NCI-H2196 treated with DMSO at 0.1 percent for 48 hours (cell line): ENCODE measurements around the gene YEATS2.
"Not testable (repeated sequence)": the region's sequence is repeated elsewhere in the genome, so short reads cannot be mapped to it uniquely, and the experiment has no call there.

Experiments
- DNase-seq: peaks from one replicate; lab custom pipeline; 2025; ENCODE audit not compliant: unreplicated experiment; lab: John Stamatoyannopoulos, UW

Gene YEATS2

DNA sequence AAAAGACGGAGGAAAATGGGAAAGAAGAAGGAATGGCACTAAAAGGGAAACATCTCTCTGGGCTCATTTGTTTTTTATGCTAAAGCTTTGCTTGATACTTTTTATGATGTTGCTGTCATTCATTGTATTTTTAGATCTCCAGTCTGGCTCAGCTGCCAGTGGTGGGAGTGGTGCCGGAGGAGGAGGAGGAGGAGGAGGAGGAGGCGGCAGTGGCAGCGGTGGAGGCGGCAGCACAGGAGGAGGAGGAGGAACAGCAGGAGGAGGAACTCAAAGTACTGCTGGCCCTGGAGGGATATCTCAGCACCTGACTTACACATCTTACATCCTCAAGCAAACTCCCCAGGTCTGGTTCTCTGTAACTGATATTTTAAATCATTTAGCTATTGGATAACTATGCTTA lies 78.2 kb downstream of the YEATS2 start:
- DNase-seq = no peak

DNA sequence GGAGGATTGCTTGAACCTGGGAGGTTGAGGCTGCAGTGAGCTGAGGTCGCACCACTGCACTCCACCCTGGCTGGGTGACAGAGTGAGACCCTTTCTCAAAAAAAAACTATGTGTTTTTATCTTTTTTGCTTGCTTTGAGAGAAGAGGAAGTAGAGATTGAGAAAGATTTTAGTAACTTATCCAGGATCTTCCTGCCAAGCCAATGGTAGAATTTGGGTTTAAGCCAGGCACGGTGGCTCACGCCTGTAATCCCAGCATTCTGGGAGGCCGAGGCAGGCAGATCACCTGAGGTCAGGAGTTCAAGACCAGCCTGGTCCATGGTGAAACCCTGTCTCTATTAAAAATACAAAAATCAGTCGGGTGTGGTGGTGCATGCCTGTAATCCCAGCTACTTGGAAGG lies 78.9 kb downstream of the YEATS2 start:
- DNase-seq = not testable (repeated sequence)

DNA sequence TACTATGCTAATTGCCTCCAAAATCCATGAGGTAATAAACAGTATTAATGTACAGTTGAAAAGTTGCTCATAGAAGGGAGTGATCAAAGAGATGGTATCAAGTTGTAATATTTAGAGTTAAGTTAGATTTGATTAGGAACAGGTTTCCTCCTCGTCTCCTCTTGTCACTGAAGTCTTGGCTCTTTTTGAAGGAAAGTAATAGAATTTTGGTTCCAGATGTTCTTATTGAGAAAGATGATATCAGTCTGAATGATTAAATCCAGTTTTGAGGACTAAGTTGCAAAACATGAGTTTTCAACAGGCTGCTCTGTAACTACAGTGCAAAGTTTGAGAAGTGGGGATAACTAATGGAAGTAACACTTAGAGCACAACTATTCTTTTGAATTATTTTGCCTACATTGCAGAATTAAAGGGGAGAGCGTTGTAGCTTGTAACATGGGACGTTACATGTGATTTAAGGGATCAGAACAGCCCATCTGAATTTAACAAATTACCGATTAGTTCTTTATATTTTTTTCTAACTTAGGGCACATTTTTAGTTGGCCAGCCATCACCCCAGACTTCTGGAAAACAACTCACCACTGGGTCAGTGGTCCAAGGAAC lies 79.5 kb downstream of the YEATS2 start:
- DNase-seq = no peak

DNA sequence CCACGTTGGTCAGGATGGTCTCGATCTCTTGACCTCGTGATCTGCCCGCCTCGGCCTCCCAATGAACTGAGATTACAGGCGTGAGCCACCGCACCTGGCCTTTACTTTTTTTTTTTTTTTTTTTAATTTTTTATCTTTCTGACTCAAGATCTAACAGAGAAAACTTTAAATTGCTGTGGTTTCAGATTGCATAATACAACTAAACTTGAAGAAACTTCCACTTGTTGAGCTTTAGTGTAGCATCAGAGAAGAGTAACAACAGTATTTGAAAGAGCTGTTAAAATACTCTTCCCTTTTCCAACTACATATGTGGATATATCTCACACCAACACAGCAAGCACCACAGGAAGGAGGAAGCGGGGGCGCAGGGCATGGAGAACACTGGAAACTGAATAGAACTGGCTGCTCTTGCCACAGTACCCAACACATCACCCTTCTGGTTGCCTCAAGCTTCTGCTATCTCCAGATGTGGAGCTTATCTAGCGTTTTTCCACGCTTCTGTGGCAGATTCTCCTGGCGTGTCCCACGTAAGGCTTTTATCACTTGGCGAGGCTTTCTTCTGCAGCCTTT lies 82.4 kb downstream of the YEATS2 start:
- DNase-seq = no peak

DNA sequence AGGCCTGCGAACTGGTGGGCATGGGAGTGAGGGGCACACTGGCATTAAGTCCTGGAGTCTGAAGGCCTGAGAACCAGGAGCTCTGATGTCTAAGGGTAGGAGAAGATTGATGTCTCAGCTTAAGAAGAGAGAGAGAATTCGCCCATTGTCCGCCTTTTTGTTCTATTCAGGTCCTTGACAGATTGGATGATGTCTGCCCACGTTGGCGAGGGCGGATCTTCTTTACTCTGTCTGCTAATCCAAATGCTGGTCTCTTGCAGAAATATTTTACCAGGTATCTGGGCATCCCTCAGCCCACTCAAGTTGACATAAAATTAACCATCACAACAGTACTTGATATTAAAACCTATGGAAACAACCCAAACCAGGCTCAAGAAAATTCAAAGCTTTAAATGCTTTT lies 83.6 kb downstream of the YEATS2 start:
- no peak for DNase-seq

DNA sequence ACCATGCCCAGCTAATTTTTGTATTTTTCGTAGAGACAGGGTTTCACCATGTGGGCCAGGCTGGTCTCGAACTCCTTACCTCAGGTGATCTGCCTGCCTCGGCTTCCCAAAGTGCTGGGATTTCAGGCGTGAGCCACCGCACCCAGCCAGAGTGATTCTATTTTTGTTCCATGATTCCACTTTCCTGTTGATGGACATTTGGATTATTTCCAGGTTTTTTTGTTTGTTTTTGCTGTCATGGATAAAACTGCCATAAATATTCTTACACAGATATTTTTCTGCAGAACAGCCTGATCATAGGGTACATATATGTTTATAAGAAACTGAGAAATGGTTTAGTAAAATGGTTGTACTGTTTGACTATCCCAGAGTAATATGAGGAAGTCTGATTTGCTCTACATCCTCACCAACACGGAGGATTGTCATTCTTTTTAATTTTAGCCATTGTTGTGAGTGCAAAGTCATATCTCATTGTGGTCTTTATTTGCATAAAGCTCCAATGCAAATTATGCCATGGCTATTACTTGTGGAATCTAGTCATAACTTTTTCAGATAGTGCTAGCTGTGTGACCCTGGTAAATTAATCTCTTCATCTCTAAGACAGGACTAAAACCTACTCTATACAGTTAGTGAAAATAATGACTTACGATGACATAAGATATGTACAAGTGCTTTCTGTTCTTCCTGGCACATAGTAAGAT lies 85.1 kb downstream of the YEATS2 start:
- no peak for DNase-seq

DNA sequence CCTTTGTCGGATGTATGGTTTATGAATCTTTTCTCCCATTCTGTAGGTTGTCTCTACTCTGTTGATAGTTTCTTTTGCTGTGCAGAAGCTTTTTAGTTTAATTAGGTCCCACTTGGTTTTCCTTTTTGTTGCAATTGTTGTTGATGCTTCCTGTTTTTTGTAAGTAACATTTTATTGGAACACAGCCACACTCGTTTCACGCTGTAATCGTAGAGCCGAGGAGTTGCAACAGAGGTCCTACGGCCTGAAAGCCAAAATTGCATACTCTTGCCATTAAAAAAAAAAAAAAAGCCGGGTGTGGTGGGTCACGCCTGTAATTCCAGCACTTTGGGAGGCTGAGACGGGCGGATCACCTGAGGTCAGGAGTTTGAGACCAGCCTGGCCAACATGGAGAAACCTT lies 86.9 kb downstream of the YEATS2 start:
- DNase-seq = not testable (repeated sequence)

DNA sequence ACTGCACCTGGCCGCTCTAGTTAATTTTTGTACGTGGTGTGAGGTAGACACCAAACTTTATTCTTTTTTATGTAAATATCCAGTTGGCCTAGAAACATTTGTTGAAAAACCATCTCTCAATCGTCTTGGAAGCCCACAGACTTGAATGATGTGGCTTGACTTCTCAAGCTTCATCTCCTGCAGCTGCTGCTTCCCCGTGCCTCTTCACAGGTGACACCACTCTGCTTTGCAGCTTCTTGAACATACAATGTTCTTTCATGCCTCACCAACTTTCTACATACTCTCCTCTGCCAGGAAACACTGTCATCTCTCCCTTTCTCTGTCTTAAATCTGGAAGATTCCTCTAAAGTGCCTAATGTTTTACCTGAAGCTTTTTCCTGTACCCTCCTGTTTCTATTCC lies 92.2 kb downstream of the YEATS2 start:
- no peak for DNase-seq

DNA sequence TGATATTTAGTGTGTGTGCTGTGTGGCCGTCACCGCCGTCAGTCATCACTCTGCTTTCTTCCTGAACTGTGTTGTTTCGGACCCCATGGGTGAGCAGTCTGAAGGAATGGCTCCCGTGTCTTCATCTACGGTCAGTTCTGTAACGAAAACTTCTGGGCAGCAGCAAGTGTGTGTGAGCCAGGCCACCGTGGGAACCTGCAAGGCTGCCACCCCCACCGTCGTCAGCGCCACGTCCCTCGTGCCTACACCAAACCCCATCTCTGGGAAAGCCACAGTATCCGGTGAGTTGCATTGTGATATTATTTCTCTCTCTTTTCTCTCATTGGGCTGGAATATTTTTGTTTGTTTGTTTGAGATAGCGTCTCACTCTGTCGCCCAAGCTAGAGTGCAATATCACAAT lies 93.1 kb downstream of the YEATS2 start:
- DNase-seq = no peak

DNA sequence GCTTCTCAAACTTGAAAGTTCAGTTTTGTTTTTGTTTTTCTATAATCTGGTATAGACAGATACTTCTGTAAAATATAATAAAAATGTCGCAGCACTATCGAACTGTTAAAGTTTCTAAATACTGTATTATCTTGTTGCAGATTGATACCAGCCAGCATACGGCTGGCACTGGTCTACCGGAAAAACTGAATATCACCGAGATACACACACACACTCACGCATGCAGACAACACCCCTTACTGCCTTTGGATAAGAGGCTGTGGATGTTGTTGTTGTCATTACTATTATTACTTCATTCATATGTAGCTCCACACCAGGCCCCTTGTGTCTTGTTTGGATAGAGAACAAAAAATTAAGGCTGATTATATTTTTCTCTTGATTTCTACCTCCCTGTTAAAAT lies 95.4 kb downstream of the YEATS2 start:
- DNase-seq = no peak

DNA sequence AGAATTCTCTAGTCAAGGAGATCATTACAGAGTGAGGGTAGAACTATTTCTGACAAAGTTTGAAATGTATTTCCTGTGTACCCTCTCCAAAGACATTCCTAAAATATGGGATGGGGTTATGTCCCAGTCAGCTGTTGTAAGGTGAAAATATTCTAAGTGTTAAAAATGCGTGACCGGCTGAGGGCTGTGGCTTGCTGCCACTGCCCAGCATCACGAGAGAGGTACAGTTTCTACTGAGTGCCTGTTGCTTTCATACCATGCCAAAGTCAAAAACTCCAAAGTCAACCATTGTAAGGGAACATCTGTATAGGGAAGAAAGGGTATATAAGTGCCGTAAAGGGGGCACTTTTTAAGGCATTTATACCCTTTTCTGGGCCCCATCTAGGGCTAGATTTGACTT lies 96.9 kb downstream of the YEATS2 start:
- DNase-seq = no peak

DNA sequence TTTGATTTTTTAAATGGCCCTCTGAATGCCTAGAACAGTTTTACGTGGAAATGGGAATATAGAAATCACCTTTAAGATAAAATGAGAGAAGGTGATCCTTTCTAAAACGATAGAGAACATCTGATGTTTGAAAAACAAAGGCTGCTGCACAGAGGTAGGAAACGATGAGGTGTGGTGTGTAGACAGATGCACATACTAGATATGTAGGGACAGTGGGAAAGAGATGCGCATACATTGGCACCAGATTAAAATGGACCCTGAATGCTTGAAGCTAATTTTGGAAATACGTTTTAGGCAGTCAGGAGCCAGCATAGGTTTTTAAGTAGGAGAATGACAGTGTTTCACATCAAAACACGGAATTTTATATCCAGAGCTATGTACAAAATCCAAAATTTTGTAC lies 98.8 kb downstream of the YEATS2 start:
- DNase-seq = no peak

DNA sequence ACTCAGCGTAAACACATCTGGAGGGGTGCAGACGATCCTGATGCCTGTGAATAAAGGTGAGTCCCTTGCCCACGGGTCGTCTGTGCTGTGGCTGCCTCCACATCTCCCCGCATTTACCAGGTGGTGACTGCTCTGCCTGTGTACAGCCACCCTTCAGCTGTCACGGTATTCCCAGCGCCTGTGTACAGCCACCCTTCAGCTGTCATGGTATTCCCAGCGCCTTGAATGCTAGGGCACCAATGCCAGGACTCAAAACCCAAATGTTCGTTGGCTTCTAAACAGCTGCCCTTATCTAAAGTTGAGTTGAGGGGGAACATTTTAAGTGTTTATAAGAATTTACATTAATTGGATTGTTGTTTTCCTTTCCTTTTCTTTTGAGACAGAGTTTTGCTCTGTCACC lies 100.4 kb downstream of the YEATS2 start:
- DNase-seq = no peak

DNA sequence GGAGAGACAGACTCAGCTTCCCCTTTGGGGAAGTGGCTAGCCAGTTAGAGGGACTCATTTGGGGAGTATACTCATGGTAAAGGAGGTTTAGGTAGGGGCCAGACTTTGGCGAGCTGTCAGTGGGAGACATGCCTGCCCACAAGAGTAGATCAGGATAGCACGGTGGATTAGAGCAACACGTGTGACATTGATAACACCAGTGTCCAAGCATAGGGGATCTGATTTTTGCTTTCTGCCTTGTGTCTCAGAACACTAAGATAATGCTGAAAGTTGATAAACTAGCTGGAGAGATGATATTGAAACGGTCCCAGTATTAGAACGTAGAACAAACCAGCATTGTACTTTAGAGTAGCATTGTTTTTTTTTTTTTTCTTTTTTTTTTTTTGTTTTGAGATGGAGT lies 101.9 kb downstream of the YEATS2 start:
- no peak for DNase-seq

DNA sequence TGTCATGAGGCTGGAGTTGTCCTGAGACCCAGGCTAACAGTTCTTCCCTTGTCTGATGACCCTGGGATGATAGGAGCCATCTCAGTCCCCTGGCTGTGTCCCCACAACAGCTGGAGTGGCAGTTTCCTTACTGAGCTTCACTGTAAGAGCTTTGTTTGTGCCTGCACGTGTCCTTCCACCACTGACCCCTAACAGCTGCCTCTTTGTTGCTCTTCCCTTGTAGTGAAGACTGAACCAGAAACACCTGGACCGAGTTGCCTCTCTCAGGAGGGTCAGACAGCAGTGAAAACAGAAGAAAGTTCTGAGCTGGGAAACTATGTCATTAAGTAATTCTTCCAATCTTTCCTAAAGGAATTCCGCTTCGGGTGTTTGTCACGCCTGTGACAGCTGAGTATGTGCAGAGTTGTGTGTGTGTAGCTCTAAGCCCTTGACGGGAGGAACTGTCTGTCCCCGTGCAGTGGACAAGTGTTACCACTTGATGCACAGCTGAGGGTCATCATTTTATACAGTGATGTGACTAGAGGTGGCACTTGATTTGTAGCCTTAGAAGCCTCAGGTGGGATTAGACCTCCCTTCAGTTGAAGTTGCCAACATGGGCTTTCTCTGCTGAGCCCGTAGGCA lies 102.8 kb downstream of the YEATS2 start:
- no peak for DNase-seq

DNA sequence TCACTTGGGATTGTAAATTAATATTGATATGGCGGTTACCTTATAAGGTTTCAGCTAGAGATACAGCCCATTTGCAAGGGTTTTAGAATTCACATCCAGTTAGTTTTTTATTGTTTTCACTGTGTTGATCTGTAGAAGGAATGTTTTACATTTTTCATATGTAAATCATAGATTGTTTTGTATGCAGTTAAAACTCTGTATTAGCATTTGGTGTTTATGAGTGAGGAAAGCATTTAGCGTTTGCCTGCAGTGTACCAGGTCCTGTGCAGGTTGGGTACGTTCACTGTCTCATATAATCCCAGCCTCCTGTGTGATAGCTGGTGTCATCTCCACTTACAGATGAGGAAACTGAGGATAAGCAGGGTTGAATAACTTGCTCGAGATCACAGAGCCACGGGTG lies 104.0 kb downstream of the YEATS2 start:
- no peak for DNase-seq

DNA sequence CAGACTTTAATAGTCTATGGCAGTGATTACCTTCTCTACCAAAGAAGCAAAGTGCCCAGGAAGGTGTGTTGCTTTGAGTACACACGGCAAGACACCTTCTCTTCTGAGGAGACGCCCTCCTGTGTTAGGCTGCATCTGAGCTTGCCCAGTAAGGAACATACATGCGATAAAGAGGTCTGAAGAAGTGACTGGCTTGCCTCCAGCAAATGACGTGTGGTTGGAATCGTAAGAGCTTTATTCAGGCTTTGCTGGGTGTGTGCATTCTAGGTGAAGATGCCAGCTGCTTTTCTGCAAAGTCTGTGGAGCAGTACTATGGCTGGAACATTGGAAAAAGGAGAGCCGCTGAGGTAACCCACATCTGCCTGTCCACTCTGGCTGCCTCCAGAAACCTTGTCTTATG lies 105.4 kb downstream of the YEATS2 start:
- peak; percentile 45 for DNase-seq

DNA sequence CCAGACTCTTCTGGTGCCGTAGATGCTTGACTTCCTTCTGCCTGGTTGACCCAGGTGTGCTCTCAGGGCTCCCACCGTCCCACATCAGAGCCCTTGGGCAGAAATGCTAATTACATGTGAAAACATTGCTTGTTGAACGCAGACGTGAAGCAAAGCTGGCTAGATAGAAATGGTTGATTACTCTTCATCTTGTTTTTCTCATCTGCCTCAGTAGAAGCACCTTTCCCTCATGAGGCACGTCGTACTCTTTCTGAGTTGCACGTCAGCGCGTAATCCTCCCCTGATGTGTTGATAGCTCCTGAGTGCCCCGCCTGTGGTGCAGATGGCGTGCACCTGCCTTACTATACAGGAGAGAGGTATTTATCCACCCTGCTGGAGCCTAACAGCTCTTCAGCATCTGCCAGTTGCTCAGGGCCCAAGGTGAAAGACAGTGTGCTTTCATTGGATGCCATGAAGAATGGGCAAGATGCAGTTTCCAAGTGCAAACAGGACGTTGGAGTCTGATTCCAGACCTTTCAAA lies 109.7 kb downstream of the YEATS2 start:
- peak; percentile 68 for DNase-seq

DNA sequence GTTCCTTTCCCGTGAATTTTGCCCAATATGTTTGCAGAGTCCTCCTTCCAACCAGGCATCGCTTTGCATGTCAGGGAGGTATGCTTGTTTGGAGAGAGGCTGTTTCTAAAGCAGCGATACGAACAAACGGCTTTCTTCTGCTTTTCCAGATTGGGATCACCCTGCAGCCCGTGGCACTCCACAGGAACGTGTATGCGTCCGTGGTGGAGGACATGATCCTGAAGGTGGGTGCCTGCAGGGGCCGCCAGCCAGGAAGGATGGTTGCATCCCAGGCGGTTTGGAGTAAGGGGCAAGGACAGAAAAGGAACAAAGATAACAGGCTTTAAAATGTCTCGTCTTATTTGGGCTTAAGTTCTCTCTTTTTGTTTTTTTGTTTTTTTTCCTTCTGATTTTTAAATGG lies 110.3 kb downstream of the YEATS2 start:
- DNase-seq = no peak

DNA sequence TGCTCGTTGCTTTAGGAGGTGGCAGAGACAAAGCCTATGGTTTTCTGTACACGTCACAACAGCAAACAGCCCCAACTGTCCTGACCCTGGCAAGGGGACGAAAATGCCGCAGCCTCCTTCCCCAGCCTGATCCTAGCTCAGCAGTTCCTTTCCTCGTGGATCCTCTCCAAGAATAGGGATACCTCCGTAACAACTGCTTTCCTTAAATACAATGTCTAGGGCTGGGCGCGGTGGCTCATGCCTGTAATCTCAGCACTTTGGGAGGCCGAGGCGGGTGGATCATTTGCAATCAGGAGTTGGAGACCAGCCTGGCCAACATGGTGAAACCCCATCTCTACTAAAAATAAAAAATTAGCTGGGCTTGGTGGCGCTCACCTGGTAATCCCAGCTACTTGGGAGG lies 110.8 kb downstream of the YEATS2 start:
- DNase-seq = no peak

DNA sequence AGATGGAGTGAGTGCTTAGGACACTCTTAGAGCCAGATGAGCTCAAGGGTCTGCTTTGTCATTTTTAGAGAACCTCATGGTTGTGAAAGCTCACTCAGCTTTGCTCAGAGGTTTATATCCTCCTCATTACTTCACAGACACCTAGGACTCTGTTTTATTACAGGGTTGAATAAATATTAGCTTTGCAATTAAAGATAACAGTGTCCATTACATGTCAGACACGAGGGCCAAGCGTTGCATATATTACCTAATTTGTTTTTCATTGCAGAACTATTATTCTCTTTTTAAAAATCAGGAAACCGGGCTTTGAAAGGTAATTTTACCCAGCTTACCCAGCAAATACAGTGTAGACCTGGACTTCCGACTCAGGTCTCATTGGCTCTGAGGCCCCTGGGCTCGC lies 111.7 kb downstream of the YEATS2 start:
- peak; percentile 76 for DNase-seq
